Left colon (tissue), 2 donors: ENCODE data around the gene POLD4. TPM values are rescaled to one million over a fixed set of nuclear protein-coding genes. Genes with fewer than 3 reads are reported as not detected.

Experiments
- ATAC-seq: fragments of 200-7000 bp; cut with Tn5 transposase; one replicate; pipeline ENCODE4 v1.9.1; 2020; ENCODE audit warnings: mild to moderate bottlenecking, moderate library complexity
- DNase-seq, 2 donors: peaks; one replicate each; pipeline ENCODE4 v3.0.0-alpha.2; 2020
- intact Hi-C, 2 donors: fragments of 100-400 bp; cut with DNase I in 1 of 2; cut with micrococcal nuclease in 1 of 2; formaldehyde crosslinking; loops; one replicate each; pipeline versions ENCODE4 v1.11.2 to v1.14.0; 2022; cut with DNase I, micrococcal nuclease
- total RNA-seq, 2 donors: library from RNA; stranded (reverse); fragmentation: NEBNext Ultra II Directional; extraction: Animal tissue kit (Norgen Biotek cat#: 25700); gene quantifications; one replicate each; pipeline ENCODE4 v1.2.1, GENCODE V29; 2021
- donor health status: DM: no; HTN: no; CAD: no.
- donor health status: DM: yes; HTN: yes; CAD: no.

POLD4 gene
- total RNA-seq, 2 donors from 2014 or later = 237 to 262 TPM

DNA sequence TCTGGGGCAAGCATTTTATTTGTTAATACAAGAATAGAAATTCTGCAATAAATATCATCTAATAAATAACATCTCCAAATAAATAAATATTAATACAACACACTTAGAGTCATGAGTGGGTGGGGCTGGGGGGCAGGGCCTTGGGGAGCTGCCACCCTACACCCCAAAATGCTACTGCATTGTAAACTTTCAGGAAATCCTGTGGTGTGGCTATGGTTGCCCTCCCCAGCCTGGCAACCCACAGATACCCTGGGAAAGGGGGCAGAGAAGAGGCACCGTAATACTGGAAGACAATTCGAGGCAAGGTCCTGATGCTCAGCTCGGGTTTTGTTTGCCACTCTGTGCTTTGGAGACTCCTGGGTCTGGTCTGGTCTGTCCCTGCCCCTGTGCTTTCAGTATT lies 10.8 kb upstream of the POLD4 start:
- DNase-seq (no peak), ATAC-seq (no peak)
- intact Hi-C loops = no loop called here

DNA sequence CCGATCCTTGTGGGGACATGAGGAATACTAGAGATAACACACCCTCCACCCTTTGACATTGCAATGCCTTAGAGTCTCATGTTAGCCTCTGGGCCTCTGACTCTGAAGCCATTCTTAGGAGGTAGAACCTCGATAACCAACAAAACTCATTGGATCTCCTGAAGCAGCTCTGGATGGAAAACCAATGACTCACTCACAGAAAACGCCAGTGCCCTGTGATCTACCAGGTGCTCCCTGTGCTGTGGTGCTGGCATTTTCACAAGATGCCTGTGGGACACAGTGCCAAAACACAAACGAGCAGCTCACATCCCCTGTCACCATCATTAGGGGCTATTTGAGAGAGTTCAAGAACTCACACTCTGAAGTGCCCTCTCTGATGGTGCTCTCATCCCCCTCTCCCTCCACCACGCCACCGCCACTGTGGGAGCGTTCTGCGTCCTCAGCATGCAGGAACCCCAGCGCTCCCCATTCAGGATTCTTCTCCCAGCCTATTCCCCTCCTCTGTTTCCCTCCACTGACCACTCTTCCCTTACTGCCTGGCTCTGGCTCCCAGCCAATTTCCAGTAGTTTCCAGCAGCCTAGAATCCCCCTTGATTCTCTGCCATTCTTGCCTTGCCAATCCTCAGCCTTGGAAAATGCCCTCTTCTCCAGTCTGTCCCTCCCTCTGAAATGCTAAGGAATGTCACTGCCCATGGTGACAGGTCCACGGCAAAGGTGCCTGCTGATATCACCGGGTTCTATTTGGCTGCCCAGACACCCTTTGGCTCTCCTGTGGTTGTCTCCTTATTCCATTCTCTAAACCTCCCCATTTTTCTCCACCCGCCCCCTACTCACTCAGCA lies 4.7 kb upstream of the POLD4 start:
- intact Hi-C loops = loop anchor here in 1 of 2 donors (2.0 kb wide), 1 partner anchor 25 kb away; no protein-coding TSS in a partner anchor
- DNase-seq (no peak), ATAC-seq (no peak)

DNA sequence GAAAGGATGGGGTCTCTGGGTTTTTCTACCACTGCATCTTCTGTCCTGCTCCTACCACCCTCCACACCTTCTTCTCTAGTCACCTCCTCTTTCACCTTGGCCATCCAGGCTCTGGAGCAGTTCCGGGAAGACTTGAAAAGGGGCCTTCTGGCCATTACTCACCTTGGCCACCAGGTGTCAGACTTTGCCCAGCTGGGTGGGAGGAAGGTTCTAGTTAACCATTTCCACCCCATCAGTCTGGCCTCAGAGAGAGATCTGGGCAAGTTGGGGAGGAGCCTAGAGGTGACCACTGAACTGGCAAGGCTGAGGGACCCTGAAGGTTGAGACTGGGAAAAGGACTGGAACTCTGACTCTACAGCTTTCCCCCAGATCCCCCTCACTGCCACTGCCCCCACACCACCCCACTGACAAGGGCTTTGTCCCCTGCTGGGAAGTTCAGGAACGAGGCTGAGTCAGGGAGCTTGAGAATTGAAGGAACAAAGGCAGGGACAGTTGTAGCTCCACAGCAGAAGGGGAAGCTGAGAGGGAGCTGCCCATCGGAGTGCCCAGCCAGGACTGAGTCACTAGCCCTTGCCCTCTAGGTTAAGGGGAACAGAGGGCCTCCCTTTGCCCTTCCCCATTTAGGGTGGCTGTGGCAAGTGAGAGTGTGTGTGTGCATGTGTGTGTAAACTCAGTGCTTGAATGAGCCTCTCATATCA lies 3.7 kb upstream of the POLD4 start:
- DNase-seq (peak; percentile 64 to 77), ATAC-seq (peak; percentile 26)
- intact Hi-C loops = loop anchor here in 1 of 2 donors (2.0 kb wide), 1 partner anchor 26 kb away; no protein-coding TSS in a partner anchor

DNA sequence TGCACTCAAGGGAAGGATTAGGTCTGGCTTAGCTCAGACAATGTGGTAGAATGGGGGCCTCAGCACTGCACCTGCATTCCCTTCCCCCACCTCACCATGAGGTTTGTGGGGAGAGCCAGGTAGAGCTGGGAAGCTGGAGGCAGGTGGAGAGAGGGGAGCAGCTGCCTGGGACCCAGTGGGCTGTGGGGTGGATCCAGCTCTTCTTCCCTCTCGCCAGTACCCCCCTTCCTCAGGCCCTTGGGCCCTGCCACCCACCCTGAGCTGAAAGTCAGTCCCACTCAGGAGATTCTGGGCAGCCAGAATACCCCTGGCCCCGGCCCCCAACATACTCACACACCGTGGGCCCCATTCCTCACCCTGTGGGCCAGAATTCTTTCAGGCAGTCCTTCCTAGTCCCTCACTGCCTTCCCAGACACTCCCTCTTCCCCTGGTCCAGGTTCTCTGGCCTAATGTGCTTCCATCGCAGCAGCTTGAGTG lies 3.1 kb upstream of the POLD4 start:
- DNase-seq (no peak), ATAC-seq (no peak)
- intact Hi-C loops = loop anchor here in 1 of 2 donors (2.0 kb wide), 1 partner anchor 26 kb away; no protein-coding TSS in a partner anchor

DNA sequence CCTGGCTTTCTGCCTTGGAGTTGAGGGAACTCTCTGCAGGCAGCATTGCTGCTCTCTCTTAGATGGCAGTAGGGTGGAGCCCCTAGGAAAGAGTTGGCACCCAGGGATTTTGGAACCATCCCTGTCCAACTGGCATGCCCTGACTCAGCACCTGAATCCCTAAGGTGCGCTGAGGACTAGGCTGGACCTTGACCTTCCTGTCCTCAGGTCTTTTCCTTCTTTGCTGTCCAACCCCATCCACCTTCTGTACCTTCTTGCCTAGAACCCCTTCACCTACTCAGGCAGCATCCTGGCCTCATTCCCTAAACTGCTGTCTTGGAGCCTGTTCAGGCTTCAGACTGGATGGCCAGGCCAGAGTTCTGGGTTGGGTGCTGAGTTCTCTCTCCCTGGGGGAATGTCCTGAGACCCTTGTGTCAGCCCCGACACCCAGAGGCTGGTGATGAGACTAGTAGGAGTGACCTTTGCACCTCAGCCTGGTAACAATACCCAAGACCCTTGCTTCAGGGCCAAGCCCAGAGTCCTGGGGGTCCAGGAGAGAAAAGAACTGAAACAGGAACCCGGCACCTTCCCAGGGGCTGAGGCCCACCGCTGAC lies 2.5 kb upstream of the POLD4 start:
- ATAC-seq (peak; percentile 17), DNase-seq (peak in 1 of 2 donors; percentile 58)
- intact Hi-C loops = loop anchor here in 1 of 2 donors (2.0 kb wide), 1 partner anchor 27 kb away; no protein-coding TSS in a partner anchor

DNA sequence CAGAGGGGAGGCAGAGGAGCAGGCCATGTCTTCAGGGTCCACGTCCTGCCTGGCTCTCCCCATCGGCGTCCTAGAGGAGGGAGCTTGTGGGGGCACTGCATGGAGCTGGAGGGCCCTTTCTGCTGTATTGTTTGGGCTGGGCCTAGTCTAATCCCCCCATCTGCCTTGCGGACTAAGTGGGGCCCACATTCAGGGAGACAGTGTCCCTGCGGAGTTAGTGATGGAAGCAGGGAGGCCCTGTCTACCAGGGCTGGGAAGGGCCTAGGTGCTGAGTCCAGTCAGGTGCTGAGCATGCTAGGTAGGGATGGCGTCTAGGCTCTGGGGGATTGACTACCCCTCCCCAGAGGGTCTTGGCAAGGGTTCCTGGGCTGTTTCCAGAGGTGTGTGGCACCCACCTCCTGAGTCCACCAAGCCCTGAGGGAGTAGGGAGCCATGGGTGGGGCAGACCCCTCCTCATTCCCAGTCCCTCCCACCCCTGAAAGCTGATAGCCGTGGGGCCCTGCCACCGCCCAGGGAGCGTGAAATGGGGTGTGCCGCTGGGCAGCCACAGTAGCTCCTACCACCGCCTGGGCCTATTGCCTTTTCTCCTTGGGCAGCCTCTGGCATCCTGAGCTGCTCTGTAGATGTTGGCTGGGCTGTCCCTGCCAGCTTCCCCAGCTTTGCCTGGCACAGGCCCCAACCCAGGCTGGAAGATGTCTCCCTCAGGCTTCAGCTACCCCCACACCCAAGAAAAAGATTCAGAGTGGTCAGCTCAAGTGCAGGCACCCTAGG lies 1.9 kb upstream of the POLD4 start:
- DNase-seq (peak; percentile 53 to 55), ATAC-seq (peak; percentile 4)
- intact Hi-C loops = no loop called here

DNA sequence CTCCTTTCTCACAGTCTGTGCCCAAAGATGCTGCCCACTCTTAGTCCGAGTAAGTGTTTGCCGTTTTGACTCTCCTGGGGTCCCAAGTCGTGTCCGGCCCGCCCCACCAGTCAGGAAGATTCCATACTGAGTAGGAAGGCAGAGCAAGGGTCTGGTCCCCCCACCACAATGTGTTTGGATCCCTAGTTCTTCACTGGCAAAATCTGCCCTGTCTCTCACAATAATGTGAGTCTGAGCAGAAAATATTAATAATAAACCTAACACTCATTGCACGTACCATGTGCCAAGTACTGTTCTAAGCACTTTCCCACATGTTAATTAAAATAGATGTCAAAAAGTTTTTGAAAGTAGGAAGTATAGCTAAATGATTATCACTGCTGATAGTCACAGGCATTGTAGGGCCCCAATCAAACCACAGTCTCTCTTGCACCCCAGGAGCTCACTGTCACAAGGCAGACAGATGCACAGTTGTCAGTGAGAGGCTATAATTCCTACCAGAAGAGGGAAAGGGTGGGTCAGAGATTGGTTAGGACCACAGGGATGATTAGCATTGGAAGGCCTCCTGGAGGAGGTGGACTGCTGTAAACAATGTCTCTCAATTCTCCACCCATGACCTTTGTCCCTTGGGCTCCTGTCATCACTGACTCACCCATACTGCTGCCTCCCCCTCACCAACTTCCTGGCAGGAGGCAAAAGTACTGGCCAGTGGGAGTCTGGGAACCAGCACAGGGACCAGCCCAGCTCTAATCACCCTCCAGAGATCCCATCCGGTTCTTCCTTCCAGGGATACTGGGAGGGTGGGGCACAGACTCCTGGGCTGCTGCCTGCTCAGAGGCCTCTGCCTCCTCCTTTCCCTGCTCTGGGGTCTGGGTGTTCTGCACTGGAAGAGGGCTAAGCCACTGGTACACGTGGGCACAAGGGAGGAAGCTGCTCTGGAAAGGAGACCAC lies 1.0 kb upstream of the POLD4 start:
- peak; percentile 80 to 95 for DNase-seq
- intact Hi-C loops = no loop called here
- peak; percentile 60 for ATAC-seq

DNA sequence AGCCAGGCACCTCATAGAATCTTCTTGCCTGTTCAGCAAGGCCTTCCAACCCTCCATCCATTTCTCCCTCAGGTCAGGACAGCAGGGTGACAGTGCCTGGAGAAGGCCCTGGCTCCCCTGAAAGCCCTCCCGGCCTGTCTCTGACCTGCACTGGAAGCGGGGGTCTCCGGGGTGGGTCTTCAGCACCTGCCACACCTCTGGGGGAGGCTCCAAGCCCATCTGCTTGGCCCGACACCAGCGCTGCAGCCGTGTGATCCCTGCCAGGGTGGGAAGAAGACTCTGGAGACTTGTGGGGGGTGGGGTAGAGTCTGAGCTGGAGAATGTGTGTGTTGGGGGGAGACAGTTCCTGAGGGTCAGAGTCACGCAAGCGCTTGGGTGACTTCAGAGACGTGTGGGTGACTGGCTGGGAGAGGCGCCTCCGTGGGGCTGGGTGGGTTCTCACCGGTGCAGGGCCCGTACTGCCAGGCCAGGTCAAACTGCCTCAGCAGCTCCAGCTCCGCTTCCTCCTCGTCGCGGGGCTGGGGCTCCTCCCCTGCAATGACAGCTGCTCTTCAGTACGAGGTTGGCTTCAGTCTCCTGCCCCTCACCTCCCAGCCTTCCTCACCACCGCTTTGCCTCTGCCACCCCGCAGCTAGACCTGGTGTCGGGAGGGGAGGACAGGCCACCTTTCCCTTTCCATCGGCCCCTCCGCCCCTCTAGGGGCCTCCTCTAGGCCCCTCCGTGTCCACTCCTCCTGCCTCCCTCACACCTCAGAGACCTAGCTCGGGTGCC lies 615 bp downstream of the POLD4 start:
- intact Hi-C loops = no loop called here
- peak; percentile 30 for ATAC-seq
- DNase-seq = peak; percentile 72 to 77

DNA sequence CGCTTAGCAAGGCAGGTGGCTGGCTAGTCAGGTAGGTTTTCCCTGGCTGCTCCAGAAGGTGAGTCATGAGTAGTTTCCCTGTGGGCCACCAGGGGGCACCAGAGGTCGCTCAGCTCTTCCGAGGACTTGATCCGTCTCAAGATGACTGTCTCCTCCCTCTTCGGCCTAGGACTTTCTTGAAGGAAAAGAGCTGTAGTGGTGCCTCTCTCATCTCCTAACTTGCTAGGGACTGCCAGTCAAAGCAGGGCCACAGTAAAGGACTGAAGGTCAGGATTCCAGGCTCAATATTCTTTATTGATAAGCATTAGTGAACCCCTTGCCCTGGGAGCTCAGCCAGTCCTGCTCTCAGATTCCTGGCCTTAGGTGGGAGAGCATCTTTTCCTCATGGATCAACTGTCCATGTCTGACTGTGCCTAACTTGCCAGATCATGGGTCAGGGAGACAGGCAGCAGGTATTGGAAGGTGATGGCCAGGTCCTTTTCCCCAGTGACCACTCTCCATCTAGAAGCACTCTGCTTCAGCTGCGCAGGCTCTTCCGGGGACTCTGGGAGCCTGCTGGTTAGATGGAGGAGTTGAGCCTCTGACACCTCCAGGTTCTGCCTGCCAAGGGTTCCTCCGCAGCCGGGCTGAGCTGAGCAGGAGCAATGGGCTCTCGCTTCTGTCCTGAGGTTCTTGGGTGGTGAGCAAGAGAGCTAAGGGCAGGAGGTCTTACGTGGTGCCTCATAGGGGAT lies 1.9 kb downstream of the POLD4 start:
- ATAC-seq (peak; percentile 17), DNase-seq (peak; percentile 57 to 72)
- intact Hi-C loops = no loop called here

DNA sequence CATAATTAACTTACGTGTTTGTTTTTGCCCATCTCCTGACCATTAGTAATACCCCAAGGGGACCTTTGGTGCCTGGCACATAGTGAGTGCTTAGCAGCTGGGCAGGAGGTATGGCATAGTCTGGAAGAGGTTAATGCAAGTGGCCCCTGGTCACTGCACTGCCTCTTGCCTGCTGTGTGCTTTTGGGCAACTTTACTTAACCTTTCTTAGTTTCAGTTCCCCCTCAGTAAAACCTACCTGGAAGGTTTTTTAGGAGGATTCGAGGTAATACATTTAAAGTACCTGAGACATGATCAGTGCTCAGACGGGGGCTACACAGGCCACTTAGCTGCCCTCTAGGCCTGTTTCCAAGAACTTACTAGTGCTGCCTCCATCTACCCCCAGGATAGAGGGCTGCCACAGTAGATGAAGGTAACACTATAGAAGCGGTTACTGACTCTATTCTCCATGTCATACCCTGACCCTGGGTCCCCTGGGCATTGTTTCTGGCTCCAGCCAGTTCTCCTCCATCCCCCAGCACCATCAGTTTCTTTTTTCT lies 3.3 kb downstream of the POLD4 start:
- ATAC-seq (no peak), DNase-seq (no peak)
- intact Hi-C loops = loop anchor here in 1 of 2 donors (5.0 kb wide), 1 partner anchor 32 kb away; no protein-coding TSS in a partner anchor

DNA sequence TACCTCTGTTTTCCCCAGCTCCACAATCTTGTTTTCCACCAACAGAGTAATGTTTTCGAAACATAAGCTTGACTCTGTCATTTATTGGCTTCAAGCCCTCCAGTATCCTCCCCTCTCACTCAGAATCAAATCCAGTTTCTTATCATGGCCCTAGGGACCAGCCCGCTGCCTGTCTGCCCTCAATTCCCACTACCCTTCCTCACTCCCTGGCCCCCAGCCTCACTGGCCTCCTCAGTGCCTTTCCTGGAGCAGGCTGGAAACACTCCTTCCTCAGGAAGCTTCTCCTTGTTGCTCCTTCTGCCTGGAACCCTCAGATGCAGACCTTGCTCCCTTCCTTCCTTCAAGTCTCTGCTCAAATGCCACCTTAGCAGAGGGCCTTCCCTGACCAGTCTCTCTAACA lies 3.9 kb downstream of the POLD4 start:
- DNase-seq = no peak
- intact Hi-C loops = loop anchor here in 1 of 2 donors (5.0 kb wide), 1 partner anchor 33 kb away; no protein-coding TSS in a partner anchor
- no peak for ATAC-seq

DNA sequence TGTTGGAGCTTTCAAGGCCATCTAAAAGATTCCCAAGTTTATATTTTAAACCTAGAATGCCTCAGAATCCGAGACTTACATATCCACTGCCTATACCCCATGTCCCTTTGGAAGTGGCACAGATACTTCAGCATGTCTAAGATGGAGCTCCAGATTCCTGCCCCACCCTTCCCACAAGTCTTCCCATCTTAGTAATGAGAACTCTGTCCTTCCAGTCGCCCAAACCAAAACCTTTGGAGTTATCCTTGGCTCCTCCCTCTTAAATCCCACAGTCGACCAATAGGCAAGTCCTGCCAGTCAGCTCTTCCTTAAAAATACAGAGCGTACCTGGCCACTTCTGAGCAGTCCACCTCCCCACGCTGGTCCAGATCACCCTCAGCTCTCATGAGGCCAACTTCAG lies 4.3 kb downstream of the POLD4 start:
- intact Hi-C loops = loop anchor here in 1 of 2 donors (5.0 kb wide), 1 partner anchor 33 kb away; no protein-coding TSS in a partner anchor
- DNase-seq (no peak), ATAC-seq (no peak)

DNA sequence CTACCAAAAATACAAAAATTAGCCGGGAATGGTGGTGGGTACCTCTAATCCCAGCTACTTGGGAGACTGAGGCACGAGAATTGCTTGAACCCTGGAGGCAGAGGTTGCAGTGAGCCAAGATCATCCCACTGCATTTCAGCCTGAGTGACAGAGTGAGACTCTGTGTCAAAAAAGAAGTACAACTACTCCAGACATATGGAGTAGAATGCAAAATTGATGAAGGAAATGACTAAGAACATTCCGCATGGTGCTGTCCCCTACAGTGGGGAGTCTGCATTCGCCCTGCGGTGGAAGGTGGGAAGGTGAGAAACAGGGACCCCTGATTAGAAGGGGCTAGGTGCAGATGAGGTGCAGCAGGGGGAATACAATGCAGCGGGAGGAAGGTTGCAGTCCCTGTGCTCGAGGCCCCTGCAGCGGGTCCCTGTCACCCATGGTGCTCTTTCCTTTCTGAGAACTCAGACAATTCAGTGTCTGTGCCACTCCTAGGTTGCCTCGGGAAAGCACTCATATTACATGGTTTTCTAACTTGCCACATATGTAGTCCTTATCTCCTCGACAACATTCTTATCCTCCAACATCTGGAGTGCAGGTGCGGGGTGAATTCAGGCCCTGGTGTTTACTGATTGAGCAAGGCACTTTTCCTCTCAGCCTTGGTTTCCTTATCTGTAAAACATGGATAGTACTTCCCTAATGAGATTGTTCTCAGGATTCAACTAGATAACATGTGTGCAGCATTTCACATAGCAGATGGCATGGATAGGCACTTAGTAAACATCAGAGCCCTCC lies 5.2 kb downstream of the POLD4 start:
- DNase-seq = peak in 1 of 2 donors; percentile 21
- ATAC-seq = no peak
- intact Hi-C loops = loop anchor here in 1 of 2 donors (5.0 kb wide), 1 partner anchor 34 kb away; no protein-coding TSS in a partner anchor

DNA sequence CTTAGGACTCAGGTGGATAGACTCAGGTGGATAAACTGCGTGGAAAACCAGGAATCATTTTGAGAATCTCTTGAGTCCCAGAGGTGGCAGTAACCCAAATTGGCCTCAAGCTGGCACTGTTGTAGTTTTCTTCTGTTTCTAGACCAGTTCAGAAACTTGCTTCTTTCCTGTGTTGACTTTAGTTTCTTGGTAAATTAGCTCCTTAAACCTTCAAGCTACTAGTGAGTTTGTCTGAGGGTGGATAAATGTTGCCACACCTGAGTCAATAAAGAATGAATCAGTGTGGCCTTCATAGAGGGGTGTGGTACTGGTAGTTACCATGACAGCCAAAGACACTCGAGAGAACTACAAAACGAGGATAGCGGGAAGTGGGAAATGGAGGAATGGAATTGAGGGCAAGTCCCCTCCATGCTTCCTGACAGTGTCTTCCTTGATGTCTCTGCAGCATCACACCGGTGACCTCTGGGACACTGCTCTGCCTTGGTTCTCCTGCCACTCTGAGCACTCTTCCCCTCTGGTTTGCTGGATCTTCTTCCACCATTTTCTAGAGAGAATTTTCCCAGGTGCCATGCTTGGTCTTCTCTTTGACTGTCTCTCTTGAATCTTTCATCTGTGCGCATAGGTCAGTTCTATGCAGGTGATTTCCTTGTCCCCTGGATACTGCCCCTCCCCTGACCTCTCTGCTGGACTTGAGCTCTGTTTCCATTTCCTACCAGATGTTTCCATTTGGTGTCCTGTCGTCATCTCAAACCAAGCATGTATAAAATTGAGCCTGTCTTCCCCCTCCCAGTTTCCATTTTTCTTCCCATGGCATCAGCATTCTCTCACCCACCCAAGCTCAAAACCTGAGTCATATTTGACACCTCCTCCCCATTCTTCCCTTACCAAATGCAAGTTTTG lies 7.2 kb downstream of the POLD4 start:
- peak; percentile 57 to 62 for DNase-seq
- intact Hi-C loops = loop anchor here in 1 of 2 donors (5.0 kb wide), 1 partner anchor 36 kb away; no protein-coding TSS in a partner anchor
- peak; percentile 87 for ATAC-seq
